NCI-H82 (cell line): Measurements from ENCODE around the gene HRAS.

ENCODE experiments used
- DNase-seq: peaks from one replicate; lab custom pipeline; 2025; lab: John Stamatoyannopoulos, UW

Gene HRAS

GRCh38 chr11:535519-536454 is at the start of gene HRAS:
TSS of gene HRAS (minus strand) at chr11:535576.
- DNase-seq, result peak; percentile 93

- DNase-seq, result no peak
These were observed 48.9 kb upstream of the HRAS start for GRCh38 chr11:584287-584686.

GRCh38 chr11:581752-582151 is 46.4 kb upstream of the HRAS start:
- DNase-seq, result no peak

GRCh38 chr11:581342-581741 is 46.0 kb upstream of the HRAS start:
- DNase-seq, result no peak

GRCh38 chr11:579830-580601 is 44.6 kb upstream of the HRAS start:
- DNase-seq, result no peak

GRCh38 chr11:578276-579035 is 43.1 kb upstream of the HRAS start:
- DNase-seq, result no peak

- no peak for DNase-seq
These were observed 42.2 kb upstream of the HRAS start for GRCh38 chr11:577611-577894.

- no peak for DNase-seq
These were observed 41.6 kb upstream of the HRAS start for GRCh38 chr11:576811-577610.

GRCh38 chr11:575996-576768 is 40.8 kb upstream of the HRAS start, which contains the start of gene PHRF1:
TSS of gene PHRF1 (plus strand) at chr11:576470. CDS start at chr11:581513, 5,043 bp downstream.
- DNase-seq, result peak; percentile 92

GRCh38 chr11:575313-575995 is 40.1 kb upstream of the HRAS start:
- peak; percentile 86 for DNase-seq

GRCh38 chr11:574632-575312 is 39.4 kb upstream of the HRAS start:
- DNase-seq, result peak; percentile 66

GRCh38 chr11:574031-574570 is 38.7 kb upstream of the HRAS start:
- peak; percentile 28 for DNase-seq

- no peak for DNase-seq
These were observed 37.9 kb upstream of the HRAS start for GRCh38 chr11:573146-573759.

- DNase-seq, result no peak
These were observed 36.4 kb upstream of the HRAS start for GRCh38 chr11:571802-572185.

- DNase-seq, result no peak
These were observed 33.9 kb upstream of the HRAS start for GRCh38 chr11:569158-569885.

GRCh38 chr11:568306-569157 is 33.2 kb upstream of the HRAS start:
- DNase-seq, result peak; percentile 93

GRCh38 chr11:567629-568292 is 32.4 kb upstream of the HRAS start:
- peak; percentile 53 for DNase-seq
